ELR (cell line): ENCODE measurements around the gene ANO7.

Experiments
- DNase-seq: peaks from one replicate; pipeline ENCODE4 v3.0.0-alpha.2; 2015; ENCODE audit warnings: low read depth

Gene ANO7

DNA sequence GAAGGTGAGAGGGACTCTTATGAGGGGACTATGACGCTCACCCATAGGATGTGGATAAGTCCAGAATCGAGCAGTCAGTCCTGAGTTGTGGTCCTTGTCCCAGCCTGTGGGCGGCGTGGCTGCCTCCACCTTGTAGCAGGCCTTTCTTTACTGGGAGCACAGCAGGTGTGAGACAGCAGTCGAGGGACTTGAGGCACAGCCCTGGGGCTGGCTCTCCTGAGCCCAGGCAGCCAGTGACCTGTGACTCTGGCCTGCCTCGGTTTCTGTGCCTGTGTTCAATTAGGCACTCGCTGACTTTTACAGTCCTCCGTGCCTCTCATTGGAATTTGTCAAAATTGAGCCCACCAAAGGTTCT lies 30.0 kb upstream of the ANO7 start:
- no peak for DNase-seq

GRCh38 chr2:241159116-241159515 lies 29.4 kb upstream of the ANO7 start:
- no peak for DNase-seq

DNA sequence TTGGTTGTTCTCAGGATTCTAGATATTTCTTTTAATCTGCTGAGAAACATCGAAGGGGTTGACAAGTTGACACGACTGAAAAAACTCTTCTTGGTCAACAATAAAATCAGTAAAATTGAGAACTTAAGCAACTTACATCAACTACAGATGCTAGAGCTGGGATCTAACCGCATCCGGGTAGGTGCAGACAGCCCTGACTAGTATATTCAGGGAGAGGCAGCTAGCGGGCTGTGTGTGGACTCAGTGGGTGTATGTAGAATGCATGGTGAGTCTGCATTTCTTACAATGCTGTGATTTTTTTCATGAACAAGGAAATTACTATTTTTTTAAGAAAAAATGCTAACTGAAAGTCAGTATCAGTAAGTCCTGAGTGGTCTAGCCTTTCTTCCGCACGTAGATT lies 28.2 kb upstream of the ANO7 start:
- no peak for DNase-seq

DNA sequence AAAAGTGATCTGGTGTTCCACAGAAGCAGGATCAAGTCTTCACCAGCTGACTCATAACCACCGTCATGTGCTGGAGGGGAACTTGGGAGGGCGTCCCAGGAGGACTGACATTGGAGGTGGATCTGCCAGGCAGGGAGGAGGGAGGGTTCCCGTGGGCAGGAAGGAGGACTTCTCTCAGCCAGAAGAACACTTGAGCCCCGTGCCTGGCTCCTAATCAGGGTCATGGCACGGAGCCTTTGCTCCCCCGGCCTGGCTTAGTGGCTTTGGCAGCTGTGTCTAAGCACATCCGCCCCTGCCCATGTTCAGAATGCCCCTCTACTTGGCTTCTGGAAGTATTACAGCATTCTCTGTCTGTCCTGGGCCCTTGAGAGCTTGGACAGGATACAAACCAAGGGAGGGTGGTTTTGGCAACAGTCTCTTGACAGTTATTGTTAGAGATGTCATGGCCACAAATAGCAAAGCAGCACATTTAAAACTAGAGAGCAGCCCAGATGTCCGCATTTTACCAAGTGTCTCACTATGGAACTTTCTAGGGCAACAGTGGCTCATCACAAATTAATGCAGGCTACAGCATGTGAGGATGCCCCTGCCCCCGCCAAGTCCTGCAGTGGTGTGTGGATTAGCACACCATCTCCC lies 26.7 kb upstream of the ANO7 start:
- peak; percentile 79 for DNase-seq

GRCh38 chr2:241163601-241164118 lies 24.8 kb upstream of the ANO7 start:
- peak; percentile 23 for DNase-seq

DNA sequence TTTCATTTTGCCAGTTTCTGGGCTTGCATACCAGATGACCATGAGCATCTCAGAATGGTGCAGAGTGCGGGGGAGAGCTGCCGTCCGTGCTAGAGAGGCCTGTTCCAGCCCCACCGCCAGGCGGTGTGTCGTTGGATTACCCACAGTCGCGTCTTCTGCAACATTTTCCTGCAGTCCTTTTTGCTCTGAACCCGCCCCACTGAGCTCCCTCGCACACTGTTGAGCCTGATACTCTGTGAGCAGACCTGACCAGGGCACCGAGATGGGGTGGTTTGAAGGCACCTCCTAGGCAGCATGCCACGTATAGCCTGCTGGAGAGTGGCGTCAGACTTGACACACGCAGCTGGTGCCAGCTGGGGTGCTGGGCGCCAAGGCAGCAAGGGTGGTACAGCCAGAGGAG lies 20.1 kb upstream of the ANO7 start:
- no peak for DNase-seq

- DNase-seq, result no peak
These were observed 14.9 kb upstream of the ANO7 start for GRCh38 chr2:241173557-241173956.

- DNase-seq, result no peak
These were observed 10.7 kb upstream of the ANO7 start for GRCh38 chr2:241177526-241178334.

DNA sequence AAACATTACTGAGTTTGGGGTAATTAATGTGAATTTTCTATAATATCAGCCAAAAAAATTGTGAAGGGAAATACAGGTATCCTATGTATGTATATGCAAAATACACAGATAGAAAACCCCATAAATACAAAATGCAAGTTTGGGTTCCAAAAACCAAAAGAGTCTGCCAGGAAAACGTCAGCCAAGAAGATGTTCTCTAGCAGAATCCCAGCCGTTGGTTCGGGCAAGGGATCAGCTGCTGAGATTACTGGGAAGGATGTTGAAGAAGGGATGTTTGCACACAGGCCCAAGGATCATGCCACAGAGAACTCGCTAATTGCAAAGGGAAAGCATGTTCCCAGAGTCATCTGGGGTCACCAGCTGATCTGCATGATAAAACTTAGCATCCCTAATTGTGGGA lies 9.5 kb upstream of the ANO7 start:
- DNase-seq, result no peak

GRCh38 chr2:241179899-241180298 lies 8.6 kb upstream of the ANO7 start:
- DNase-seq, result no peak

- no peak for DNase-seq
These were observed 8.0 kb upstream of the ANO7 start for GRCh38 chr2:241180495-241180894.

DNA sequence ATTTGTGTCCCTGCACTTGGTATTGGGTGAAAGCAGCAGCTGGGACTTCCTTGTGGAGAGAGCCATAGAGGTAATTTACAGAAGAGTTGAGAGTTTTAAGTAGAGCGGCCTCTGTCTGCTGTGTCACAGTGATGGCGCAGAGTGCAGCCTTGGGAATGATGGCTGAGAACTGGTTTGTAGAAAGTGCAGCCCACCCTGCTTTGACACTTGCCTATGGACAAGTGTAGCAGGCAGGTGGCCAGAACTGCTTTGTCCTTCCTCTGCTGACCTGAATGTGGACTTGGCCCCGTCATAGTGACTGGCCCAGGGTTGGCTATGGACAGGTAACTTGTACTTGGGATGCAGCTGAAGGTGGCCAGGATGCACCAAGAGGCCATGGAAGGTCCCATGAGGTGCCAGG lies 6.4 kb upstream of the ANO7 start:
- DNase-seq, result no peak

DNA sequence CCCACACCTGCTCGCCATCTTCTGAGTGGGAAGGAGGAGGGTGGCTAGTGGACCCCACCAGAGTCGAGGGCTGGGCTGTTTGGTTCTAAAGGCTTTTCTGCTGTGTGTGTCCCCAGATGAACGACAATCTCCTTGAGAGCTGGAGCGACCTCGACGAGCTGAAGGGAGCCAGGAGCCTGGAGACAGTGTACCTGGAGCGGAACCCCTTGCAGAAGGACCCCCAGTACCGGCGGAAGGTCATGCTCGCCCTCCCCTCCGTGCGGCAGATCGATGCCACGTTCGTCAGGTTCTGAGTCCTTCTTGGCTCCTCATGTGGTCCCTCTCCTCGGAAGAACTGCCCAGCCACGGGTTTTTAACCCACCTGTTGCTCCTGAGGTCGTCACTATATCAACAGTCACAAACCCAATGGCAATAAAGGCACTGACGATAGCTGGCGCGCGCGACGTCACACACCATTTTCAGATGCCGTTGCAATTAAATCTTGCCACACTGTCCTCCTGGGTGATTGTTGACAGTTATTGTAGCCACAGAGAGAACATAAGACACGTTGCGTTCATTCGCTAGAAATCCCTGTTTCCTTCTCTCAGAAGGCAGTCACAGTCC lies 5.8 kb upstream of the ANO7 start:
- DNase-seq, result no peak

- DNase-seq, result no peak
These were observed 5.3 kb upstream of the ANO7 start for GRCh38 chr2:241183221-241183620.

DNA sequence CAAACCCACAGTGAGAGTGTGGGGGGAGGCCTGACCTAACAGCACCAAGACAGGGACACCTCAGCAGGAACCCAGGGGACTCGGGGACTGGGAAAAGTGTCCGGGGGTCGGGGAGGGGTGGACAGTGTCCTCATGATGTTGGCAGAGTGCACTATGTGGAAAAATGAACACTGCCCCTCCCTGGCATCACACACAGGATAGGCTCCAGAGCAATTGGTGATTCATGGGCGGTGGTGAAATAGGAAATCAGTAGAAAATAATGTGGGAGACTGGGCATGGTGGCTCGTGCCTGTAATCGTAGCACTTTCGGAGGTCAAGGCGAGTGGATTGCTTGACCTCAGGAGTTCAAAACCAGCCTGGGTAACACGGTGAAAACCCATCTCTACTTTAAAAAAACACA lies 3.6 kb upstream of the ANO7 start:
- no peak for DNase-seq

- DNase-seq, result no peak
These were observed 2.5 kb upstream of the ANO7 start for GRCh38 chr2:241185961-241186360.

- no peak for DNase-seq
These were observed 1.2 kb upstream of the ANO7 start for GRCh38 chr2:241187101-241187917.

DNA sequence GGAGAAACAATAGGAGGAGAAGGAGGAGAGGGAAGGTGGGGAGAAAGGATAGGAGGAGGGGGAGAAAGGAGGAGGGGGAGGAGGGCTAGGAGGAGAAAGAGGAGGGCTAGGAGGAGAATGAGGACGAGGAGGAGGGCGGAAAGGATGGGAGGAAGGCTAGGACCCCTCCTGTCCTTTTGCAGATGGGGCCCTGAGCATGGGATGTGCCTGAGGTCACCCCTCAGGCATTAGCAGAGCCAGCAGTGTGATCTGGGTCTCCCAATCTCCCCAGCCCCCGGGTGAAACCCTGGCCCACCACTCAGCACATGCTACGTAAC lies 601 bp upstream of the ANO7 start:
- DNase-seq, result no peak

GRCh38 chr2:241189093-241189855 lies 797 bp downstream of the ANO7 start:
- DNase-seq, result no peak

- DNase-seq, result no peak
These were observed 1.4 kb downstream of the ANO7 start for GRCh38 chr2:241189856-241190201.

DNA sequence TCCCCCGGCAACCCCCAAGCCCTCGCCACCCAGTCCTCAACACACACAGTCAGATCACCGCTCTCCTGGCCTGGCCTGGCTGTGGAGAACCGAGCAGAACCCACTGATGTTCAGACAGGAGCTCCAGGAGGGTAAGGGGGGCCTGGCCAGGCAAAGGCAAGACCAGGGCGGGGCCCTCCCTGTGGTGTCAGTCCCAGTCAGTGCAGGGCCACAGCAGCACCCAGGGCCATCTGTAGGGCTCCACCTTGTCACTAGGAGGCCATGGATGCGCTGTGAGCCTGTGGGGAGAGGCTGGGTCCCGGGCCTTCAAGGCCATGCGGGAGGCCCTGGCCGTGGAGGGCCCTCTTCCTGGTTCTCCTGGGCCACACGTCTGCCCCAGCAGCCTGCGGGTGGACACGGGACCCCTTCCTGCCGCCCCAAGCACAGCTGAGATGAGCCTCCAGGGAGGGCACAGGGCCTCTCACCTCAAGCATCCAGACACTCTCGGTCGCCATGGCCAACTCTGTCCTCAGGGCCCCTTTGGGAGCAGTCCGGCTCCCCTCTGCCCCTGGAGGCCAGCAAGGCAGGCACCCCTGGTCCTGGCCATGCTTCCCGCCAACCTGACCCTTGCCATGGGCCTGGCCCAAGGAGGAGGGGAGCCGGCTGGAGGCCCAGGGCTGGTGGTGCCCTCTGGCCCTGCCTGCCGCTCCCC lies 2.0 kb downstream of the ANO7 start:
- no peak for DNase-seq
